NCI-H748 (cell line): ENCODE results near the gene SLC35F4.

Experiments used
- DNase-seq: peaks from one replicate; lab custom pipeline; 2025; ENCODE audit not compliant: unreplicated experiment; lab: John Stamatoyannopoulos, UW

SLC35F4 gene

GRCh38 chr14:57848786-57849185 lies 17.1 kb downstream of the SLC35F4 start:
- DNase-seq, result no peak

- no peak for DNase-seq
Observed at GRCh38 chr14:57848353-57848752, 17.5 kb downstream of the SLC35F4 start.

GRCh38 chr14:57847706-57848105 lies 18.2 kb downstream of the SLC35F4 start:
- DNase-seq, result no peak

GRCh38 chr14:57847096-57847495 lies 18.8 kb downstream of the SLC35F4 start:
- DNase-seq, result no peak

GRCh38 chr14:57846596-57846995 lies 19.3 kb downstream of the SLC35F4 start:
- no peak for DNase-seq

GRCh38 chr14:57845802-57846531 lies 19.9 kb downstream of the SLC35F4 start:
- no peak for DNase-seq

GRCh38 chr14:57845316-57845715 lies 20.6 kb downstream of the SLC35F4 start:
- no peak for DNase-seq

GRCh38 chr14:57837267-57837666 lies 28.6 kb downstream of the SLC35F4 start:
- no peak for DNase-seq

GRCh38 chr14:57835766-57836165 lies 30.1 kb downstream of the SLC35F4 start:
- no peak for DNase-seq

GRCh38 chr14:57834961-57835360 lies 30.9 kb downstream of the SLC35F4 start:
- DNase-seq, result no peak

- no peak for DNase-seq
Observed at GRCh38 chr14:57834001-57834598, 31.8 kb downstream of the SLC35F4 start.

GRCh38 chr14:57833323-57833722 lies 32.6 kb downstream of the SLC35F4 start:
- no peak for DNase-seq

GRCh38 chr14:57831981-57832380 lies 33.9 kb downstream of the SLC35F4 start:
- DNase-seq, result peak; percentile 33

GRCh38 chr14:57828713-57829112 lies 37.2 kb downstream of the SLC35F4 start:
- DNase-seq, result no peak

GRCh38 chr14:57823015-57823660 lies 42.8 kb downstream of the SLC35F4 start:
- DNase-seq, result no peak

- DNase-seq, result peak; percentile 22
Observed at GRCh38 chr14:57822081-57822480, 43.8 kb downstream of the SLC35F4 start.

GRCh38 chr14:57820581-57820980 lies 45.3 kb downstream of the SLC35F4 start:
- no peak for DNase-seq

- DNase-seq, result no peak
Observed at GRCh38 chr14:57818511-57818910, 47.4 kb downstream of the SLC35F4 start.

GRCh38 chr14:57816568-57817284 lies 49.2 kb downstream of the SLC35F4 start:
- no peak for DNase-seq

- DNase-seq, result no peak
Observed at GRCh38 chr14:57814726-57815125, 51.2 kb downstream of the SLC35F4 start.

- no peak for DNase-seq
Observed at GRCh38 chr14:57812741-57813140, 53.2 kb downstream of the SLC35F4 start.
